Forelimb muscle (tissue), 1 donor: ENCODE data around the gene TRIO. TPM values are rescaled to one million over a fixed set of nuclear protein-coding genes. Genes with fewer than 3 reads are reported as not detected.

Experiments
- DNase-seq: peaks from one replicate; pipeline ENCODE4 v3.0.0-alpha.2; 2013; ENCODE audit warnings: low read depth
- polyA plus RNA-seq: library from polyadenylated mRNA; unstranded; fragments of 120-200 nt; gene quantifications from one replicate; pipeline ENCODE4 v1.2.1, GENCODE V29; 2013; ENCODE audit not compliant: insufficient read length

TRIO gene
- polyA plus RNA-seq, 1 donor = 168 TPM

DNA sequence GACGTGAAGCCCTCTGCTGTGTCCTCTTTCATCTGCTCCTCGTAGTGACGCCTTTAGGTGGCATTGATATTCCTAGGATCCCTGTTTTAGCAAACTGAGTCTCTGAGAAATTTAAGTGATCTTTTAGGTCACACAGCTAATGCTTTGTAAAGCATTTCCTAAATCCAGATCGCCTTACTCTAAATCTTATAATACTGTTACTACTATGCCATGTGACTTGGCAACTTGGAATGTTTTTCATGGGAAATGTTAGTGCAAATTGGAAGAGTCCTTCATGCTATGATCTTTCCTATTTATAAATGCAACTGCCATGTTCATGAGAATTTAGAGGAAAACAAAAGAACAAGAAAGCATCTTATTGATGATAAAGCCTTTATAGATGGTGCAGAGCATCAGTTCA lies 212.2 kb downstream of the TRIO start:
- no peak for DNase-seq

DNA sequence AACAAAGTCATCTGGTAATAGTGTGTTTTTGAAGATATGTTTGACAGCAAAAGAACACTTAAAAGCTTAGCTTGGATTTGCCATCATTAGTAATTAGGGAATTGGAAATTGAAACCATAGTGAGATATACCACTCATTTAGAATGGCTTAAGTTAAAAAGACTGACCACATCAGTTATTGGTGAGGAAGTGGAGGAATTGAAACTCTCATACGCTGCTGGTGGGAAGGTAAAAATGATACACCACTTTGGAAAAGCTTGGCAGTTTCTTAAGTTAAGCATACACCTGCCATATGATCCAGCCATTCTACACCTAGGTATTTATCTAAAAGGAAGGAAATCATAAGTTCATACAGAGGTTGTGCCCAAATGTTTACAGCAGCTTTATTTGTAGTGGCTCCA lies 213.2 kb downstream of the TRIO start:
- no peak for DNase-seq

DNA sequence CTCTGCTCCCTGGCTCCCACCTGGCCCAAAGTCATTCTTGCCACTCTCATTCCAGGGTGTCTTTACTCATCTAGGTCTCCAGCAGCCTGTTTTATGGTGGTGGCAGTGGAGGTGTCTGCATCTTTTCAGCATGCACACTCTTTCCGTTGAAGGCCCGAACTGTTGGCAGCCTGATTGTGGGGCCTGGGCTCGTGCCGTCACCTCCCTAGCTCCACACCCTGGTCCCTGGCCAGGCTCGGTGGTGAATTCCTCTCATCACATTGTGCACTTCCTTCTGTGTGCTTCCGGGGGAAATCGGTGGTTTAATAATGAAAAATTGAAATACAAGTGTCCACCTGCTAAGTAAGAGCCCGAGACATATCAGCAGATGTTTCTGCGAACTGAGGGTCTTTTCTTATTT lies 214.3 kb downstream of the TRIO start:
- no peak for DNase-seq

DNA sequence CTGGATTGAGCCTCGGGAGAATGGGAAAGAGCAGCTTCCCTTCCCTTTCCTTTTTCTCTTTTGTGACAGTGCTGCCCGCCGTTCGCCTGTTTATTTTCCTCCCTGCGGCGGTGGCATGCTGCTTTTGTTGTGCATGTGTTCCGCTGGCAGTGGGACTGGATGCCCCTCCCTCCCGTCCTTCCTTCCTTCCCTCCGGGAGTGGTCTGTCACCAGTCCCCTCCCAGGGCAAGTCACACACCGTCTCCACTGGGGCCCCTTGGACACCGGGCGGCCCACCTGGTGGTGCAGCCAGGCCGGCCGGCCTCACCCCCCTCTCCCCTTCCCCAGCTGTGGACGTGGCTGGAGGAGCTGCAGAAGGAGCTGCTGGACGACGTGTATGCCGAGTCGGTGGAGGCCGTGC lies 214.7 kb downstream of the TRIO start:
- DNase-seq = no peak

DNA sequence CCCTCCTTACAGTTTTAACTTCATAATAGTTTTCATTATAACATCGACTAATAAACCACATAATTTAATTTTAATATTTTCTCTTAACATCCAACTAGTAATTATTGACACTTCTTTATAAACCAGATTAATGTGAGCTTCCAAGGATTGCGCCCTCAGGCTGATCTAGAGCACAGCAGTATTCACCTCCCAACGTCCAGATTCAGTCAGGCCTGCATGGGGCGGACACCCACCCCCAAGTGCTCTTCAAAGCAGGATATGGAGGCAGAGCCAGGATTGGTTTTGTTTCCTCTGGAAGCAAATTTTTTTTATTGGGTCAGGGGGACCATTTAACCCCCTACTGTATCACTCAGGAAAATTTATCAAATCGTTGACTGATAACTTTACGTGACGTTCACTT lies 215.4 kb downstream of the TRIO start:
- no peak for DNase-seq

DNA sequence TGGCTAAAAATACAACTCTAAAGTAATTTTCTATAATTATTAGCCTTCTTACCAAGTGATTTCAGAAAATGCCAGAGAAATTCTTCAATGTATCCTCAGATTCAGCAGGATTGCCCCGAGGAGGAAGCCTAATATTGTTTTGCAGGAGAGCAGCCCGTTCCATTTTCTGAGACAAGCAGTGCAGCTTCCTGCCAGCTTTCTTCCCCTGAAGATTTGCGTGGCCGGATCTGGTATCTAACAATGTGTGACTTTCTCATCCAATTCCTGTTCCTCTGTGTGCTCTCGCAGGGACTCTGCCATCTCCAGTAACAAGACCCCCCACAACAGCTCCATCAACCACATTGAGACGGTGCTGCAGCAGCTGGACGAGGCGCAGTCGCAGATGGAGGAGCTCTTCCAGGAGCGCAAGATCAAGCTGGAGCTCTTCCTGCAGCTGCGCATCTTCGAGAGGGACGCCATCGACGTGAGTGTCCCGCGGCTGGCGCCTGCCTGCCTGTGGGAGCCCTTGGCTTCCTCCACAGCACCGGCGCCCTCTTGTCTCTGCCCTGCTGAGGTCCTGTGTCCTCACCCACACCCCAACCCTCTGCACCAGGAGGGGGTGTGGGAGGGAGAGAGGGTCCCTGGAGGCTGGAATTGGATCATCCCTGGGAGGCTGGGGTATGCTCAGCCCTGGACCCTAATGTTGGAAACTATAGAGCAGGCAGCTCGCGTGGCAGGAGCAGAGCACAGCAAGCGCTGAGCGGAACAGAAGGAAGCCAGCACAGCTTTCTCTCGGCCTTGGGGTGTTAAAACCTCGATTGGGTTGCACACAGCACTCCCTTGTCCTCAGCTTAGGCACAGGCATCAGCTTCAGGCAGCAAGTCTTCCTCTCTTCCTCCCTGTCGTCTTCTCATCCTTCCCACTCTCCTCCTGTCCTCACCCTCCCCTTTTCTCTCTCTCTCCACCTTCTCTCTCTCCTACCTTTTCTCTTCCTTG lies 216.2 kb downstream of the TRIO start:
- no peak for DNase-seq

DNA sequence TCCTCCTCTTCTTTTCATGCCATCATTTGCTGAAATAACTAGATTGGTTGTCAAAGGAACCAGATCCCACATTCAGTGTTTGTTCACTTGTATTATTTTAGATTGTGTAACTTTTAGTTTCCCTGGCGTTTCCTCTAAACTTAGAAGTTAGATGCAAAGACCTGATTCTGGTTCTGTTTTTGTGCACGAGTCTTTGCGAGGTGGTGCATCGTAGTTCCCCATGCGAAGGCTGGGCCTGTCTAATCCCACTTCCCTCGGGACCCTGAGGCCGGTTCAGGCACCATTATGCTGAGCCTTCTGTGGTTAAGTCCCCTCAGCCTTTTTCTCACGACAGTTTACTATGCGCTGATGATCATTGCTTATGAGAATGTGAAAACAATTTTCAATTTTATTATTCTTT lies 219.3 kb downstream of the TRIO start:
- DNase-seq = no peak

DNA sequence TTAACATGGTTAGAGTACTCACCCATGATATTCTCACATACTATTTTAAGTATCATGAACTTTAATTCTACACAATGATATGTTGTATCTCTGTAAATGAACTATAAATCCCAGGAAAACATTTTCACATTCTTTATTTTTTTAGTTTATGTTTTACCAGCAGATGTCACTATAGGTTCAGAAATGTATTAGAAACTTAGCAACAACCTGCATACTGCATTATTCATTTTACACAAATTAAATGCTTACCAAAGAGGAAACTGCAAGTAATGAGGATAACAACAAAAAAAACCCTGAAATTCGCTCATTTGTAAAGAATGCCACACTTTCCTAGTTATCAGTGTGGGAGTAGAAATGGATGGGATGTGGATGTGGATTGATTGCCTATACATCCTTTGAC lies 221.0 kb downstream of the TRIO start:
- peak; percentile 8 for DNase-seq

DNA sequence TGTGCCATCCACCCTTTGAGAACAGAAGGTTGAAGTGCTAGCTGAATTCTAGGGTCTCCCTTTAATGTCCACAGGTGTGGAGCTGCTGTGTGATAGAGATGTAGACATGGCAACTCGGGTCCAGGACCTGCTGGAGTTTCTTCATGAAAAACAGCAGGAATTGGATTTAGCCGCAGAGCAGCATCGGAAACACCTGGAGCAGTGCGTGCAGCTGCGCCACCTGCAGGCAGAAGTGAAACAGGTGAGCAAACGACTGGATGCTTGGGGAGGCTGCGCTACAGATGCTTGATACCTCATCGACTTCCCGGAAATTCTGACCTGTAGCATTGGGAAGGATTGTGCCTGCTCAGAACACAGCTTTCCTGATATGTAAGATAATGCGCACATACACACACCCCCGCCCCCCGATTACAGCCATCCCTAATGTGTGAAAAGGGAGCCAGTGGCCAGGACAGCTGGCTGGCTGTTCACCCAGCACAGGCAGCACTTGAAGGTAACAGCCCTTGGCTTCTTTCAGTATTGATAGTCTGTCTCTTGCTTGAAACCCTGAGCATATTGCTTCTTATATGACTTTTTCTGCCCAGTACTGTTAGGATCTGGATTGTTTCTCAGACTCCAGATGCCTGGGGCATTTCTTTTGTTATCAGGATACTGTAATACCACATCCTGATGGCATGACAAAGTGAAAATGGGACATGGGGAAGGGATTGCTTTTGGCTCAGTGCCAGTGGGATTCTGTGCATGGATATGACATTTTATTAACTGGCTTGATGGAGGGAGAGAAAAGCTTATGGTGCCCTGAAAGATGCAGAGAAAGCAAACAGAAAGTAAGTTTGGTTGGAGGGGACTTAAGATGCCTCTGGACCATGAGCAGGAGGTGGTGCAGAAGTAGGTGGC lies 221.7 kb downstream of the TRIO start:
- no peak for DNase-seq

DNA sequence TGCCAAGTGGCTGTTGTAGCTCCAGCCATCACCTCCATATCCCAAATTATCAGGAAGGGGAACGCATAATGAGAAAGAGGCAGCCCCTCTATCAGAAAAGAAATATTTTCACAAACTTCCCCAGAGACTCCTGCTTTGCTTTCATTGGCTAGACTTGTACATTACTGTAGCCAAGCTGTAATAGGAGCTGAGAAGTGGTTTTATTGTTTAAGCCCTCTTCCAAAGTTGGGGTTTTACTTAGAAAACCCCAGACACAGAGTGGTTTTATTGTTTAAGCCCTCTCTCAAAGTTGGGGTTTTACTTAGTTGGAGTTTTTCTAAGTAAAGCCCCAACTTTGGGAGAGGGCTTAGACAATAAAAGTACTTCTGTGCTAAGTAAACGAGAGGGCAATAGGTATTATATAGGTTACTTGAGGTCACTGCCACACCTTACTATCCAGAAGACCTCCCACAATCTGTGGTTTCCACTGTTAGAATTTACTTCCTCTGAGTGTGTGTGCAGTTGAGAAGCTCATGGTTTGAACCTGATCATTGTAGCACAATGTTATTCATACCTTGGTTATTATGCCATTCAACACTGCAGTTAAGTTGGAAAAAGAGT lies 222.8 kb downstream of the TRIO start:
- DNase-seq = no peak

DNA sequence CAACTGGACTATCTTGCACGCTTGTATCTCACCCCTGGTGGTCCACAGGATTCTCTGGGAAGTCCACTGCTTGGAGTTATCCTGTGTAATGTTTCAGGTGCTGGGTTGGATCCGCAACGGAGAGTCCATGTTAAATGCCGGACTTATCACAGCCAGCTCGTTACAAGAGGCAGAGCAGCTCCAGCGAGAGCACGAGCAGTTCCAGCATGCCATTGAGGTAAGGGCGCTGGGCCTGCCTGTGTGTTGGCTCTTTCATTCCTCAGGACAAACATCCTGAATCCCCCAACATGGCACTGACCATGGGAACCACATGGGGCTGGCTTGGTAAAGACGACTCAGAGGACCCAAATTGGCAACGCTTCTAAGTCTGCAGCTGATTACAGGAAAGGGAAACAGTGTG lies 223.6 kb downstream of the TRIO start:
- no peak for DNase-seq

DNA sequence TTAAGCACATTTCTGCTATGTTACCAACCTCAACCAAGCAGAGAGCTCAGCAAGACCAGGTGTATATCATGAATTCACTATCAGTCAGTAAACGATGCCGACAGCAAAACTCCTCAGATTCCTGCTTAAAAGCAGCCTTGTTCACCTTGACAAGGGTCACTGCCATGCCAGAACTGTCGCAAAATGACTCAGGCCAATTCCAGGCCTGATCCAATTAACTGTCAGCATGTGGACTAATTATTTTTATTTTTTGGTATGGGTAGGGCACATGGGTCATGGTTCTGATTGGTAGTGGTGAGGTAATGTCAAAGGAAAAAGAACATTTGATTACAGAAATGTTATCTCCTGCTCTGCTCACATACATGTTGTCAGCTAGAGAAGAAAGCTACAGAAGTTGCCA lies 224.2 kb downstream of the TRIO start:
- DNase-seq = no peak

DNA sequence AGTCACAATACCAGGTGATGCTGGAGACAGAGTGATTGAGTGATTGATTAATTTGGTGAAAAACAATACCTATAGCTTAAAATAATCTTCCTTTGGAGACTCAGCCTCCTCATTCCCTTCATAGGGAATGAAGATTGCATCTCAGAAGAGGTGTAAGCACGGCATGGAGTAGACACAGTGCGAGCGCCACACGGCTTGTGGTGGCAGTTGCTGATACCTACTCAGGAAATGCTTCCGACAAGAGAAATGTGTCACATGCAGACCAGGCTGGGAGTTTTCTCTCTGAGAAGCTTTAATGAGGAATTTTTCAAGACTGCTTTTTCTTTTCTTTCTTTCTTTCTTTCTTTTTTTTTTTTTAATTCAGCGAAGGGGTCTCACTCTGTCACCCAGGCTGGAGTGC lies 226.6 kb downstream of the TRIO start:
- DNase-seq = no peak

DNA sequence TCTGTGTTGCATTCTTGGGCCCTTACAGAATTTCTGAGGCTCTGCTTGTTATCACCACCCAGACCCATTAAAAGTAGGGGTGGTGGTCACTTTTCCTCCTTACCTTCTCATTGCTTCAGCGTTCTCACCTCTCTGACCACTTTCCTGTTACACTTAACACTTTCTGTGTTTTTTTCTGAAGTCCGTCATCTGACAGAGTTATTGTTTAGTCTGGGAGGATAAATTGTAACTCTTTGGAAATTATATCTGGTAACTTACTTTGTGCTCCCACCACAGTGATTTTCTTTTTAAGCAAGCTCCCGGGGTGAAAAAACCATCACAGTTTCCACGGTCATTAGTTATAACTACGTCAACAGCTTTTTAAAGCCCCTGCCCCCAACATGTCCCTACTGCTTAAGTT lies 227.2 kb downstream of the TRIO start:
- DNase-seq = no peak

DNA sequence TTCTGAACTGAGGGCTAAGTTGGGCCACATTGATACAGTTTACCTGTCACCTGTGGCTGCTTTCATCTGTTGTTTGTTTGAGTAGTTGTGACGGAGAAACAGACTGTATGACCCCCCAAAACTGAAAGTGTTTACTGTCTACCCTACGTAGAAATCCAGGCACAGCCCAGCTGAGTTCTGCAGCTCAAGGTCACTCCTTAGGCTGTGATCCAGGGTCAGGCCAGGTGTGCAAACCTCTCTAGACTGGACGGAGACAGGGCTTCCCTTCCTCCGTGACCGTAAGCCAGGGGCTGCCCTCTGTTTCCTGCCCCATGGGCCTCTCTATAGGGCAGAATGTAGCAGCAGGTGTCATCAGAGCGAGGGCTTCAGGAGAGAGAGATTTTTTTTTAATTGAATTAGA lies 230.5 kb downstream of the TRIO start:
- DNase-seq = no peak

DNA sequence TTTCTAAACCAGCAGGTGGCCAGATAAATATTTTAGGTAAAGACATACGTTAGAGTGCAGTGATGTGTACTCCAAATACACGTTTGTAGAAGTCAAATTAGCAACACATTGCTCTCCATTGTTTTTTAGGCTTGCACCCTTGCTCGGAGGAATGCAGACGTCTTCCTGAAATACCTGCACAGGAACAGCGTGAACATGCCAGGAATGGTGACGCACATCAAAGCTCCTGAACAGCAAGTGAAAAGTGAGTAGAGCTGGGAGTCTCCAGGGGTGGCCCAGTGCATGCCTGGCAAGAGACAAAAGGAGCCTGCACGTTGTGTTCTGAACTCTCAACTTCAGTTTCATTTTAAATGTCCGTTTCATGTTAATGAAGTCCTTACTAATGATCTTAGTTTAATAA lies 231.0 kb downstream of the TRIO start:
- no peak for DNase-seq

DNA sequence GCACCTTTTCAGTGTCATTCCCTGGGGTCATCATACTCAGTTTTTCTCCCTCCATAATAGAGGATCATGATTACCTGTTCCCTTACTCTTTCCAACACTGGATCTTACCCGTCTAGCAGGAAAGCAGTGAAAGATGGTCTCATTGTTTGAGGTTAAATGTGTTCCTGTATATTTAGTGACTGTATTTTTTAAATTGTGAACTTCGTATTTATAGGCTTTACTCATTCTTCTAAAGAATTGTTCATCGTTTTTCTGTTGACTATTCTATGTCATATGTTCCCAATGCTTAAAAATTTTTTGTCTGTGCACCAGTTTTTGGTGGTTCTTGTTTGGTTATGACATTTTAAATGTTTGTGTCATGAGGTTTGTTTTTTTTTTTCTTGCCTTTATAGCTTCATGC lies 233.6 kb downstream of the TRIO start:
- DNase-seq = no peak

DNA sequence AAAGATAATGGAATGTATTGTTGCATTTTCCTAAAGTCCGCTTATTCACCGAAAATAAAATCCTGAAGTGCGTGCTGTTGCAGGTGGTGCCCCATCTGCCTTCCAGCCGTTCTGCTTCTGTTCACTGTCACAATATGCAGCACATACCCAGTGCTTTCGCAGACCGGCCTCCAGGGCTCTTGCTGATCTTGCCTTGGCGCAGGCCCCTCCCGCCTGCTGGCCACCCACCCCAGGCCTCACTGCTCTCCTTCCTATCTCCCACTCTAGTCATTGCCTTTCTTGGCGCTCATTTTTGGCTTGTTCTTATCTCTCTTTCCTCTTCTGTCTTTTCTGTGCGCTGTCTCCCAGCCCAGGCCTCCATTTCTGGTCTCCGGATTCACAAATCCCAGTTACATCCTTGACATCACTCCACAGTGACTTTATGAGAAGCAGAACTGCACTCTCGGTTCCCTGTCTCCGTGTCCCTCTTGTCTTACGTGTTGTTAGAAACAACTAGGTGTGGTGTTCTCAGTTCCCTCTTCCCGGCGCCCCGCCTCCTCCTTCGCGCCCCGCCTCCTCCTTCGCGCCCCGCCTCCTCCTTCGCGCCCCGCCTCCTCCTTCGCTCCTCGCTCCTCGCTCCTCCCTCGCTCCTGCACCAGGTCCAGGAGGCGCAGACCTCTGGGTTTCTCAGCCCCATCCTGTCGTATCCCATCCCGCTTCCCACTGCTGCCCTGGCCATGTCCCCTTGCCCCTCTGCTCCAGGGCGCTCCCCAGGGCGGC lies 236.8 kb downstream of the TRIO start:
- DNase-seq = no peak

DNA sequence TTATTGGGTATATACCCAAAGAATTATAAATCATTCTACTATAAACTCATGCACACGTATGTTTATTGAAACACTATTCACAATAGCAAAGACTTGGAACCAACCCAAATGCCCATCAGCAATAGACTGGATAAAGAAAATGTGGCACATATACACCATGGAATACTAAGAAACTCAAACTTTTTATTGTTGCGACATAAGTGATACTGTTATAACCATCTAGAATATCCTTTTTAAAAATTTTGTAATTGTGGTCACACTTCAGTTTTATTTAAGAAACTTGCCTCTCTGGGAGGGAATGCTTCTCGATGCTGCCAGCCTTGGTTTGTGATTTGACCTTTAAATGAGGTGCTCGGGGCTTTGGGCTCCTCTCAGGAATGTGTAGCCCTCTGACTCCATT lies 237.6 kb downstream of the TRIO start:
- DNase-seq = no peak

DNA sequence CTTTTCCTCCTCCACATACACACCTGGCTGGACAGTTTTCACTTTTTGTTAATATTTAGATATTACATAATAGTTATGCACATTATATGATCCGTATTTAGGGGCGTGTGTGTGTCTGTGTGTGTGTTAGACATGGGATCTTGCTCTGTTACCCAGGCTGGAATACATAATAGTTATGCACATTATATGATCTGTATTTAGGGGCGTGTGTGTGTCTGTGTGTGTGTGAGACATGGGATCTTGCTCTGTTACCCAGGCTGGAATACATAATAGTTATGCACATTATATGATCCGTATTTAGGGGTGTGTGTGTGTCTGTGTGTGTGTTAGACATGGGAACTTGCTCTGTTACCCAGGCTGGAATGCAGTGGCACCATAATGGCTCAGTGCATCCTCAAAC lies 239.5 kb downstream of the TRIO start:
- DNase-seq = no peak

DNA sequence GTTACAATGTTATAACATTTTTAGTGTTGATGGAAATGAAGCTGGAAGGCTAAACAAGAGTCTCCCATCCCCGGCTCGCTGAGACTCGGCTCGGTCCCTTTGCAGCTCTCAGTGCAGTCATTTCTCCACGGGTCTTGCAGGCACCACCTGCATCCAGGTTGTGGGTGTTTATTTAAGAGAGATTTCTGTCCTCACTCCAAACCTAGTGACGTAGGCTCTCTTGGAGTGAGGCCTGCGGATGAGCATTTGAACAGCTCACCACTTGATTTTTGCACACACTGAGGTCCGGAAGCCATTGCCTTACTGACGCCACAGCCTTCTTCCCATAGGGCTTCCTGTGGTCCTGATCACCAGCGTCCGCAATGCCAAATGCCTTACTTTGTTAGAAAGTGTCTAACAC lies 240.8 kb downstream of the TRIO start:
- no peak for DNase-seq

DNA sequence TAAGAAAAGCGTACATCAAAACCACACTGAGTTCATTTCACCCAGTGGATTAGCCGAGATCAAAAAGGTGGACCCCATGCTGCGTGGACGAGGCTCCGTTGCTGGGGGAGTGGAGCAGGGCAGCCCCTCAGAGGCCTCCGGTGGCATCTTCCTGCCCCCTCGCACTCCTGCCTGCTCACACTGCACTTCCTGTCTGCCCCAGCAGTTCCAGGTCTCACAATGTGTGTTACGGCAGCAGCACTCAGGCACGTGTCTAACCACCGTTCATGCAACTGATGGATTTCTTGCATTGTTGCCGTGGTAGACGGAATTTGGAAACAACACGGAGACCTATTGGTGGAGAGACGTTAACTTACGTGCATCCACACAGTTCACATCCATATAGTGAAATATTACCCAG lies 241.9 kb downstream of the TRIO start:
- DNase-seq = no peak
